Thyroid gland (tissue), 4 donors: ENCODE measurements around the gene LARP1B. TPM values are rescaled to one million over a fixed set of nuclear protein-coding genes. Genes with fewer than 3 reads are reported as not detected.

ENCODE experiments used
- DNase-seq, 2 donors: peaks; one replicate each; pipeline ENCODE4 v3.0.0-alpha.2; 2019
- H3K27ac ChIP-seq, 3 donors: fragments of 200-600 bp; sonication (generic); 1 replicate in 2 of 3; 2 replicates in 1 of 3; pipeline ENCODE4 v1.5.1; 2016 to 2019; ENCODE audit warnings: mild to moderate bottlenecking in 1 of 3, moderate library complexity in 1 of 3
- H3K27me3 ChIP-seq: fragments of 200-600 bp; sonication (generic); one replicate; pipeline ENCODE4 v1.5.1; 2019
- H3K36me3 ChIP-seq, 2 donors: fragments of 200-600 bp; sonication (generic); one replicate each; pipeline ENCODE4 v1.5.1; 2016 to 2019
- H3K4me1 ChIP-seq, 2 donors: fragments of 200-600 bp; sonication (generic); one replicate each; pipeline ENCODE4 v1.5.1; 2017 to 2019
- H3K4me3 ChIP-seq, 3 donors: fragments of 200-600 bp; sonication (generic); replicated peaks in 1 of 3; 1 replicate in 2 of 3; 2 replicates in 1 of 3; pipeline ENCODE4 v1.5.1; 2016; ENCODE audit warnings: mild to moderate bottlenecking in 1 of 3
- H3K9me3 ChIP-seq: fragments of 200-600 bp; sonication (generic); one replicate; pipeline ENCODE4 v1.5.1; 2017
- POLR2A ChIP-seq, 2 donors: fragments of 450-650 bp; IDR thresholded peaks; one replicate each; pipeline ENCODE4 v1.6.1; 2017; ENCODE audit warnings: antibody characterized with exemption in 2 of 2, mild to moderate bottlenecking in 2 of 2, moderate library complexity in 1 of 2
- WGBS, 2 donors: methylation state at CpG; one replicate each; pipeline ENCODE4 v1.1.5; 2017; 5-methylcytosine and 5-hydroxymethylcytosine counted together
- intact Hi-C: fragments of 100-400 bp; cut with DNase I; formaldehyde crosslinking; loops from one replicate; pipeline ENCODE4 v1.15.1; 2023
- total RNA-seq, 4 donors: library from RNA; depleted of rRNA; stranded (reverse); fragments of >200 nt; gene quantifications; one replicate each; pipeline ENCODE4 v1.2.3, GENCODE V29; 2016
- TF ChIP-seq, protein P1 (sequence below), 6 experiments: fragments of 200-600 bp in 3 of 6; fragments of 450-650 bp in 3 of 6; sonication (generic) in 3 of 6; IDR thresholded peaks; one replicate each; pipeline ENCODE4 v1.5.1; 2016 to 2019; ENCODE audit warnings: antibody characterized with exemption in 6 of 6, mild to moderate bottlenecking in 2 of 6, inconsistent platforms in 1 of 6, moderate library complexity in 1 of 6

LARP1B gene
- total RNA-seq, 4 donors from 2014 or later: 25.4 to 42.7 (median 33.4) TPM

- Histone ChIP-seq H3K4me1 (no peaks in the 10 kb centered on the region), H3K9me3 (no peaks in the 10 kb centered on the region), H3K27me3 (no peaks in the 10 kb centered on the region), H3K27ac (no peak overlapping the region), H3K4me3 (no peak overlapping the region), H3K36me3 (no peaks in the 10 kb centered on the region)
- intact Hi-C loops: no loop called here
- WGBS, 2 donors: 66 to 67% methylated on average over 6 of the region's 6 CpGs
- TF ChIP-seq POLR2A (IDR thresholded peaks at IDR 0.05): no peak
- TF ChIP-seq, protein P1, sequence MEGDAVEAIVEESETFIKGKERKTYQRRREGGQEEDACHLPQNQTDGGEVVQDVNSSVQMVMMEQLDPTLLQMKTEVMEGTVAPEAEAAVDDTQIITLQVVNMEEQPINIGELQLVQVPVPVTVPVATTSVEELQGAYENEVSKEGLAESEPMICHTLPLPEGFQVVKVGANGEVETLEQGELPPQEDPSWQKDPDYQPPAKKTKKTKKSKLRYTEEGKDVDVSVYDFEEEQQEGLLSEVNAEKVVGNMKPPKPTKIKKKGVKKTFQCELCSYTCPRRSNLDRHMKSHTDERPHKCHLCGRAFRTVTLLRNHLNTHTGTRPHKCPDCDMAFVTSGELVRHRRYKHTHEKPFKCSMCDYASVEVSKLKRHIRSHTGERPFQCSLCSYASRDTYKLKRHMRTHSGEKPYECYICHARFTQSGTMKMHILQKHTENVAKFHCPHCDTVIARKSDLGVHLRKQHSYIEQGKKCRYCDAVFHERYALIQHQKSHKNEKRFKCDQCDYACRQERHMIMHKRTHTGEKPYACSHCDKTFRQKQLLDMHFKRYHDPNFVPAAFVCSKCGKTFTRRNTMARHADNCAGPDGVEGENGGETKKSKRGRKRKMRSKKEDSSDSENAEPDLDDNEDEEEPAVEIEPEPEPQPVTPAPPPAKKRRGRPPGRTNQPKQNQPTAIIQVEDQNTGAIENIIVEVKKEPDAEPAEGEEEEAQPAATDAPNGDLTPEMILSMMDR (IDR thresholded peaks at IDR 0.05): no peak
- DNase-seq: no peak
These were observed 168.0 kb downstream of the LARP1B start for GRCh38 chr4:128228845-128229795.

DNA sequence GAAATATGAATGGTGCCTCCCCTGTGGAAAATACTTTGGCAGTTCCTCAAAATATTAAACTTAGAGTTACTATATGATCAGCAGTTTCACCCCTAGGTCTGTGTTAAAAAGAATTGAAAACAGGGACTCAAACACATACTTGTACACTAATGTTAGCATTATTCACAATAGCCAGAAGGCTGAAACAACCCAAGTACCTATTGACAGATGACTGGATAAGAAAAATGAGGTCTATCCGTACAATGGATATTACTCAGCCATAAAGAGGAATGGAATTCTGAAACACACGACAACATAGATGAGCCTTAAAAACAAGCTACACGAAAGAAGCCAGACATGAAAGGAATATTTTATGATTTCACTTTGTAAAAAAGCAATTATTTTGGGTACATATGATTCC lies 171.6 kb downstream of the LARP1B start:
- no peak overlapping the region for H3K27ac ChIP-seq
- TF ChIP-seq, protein P1 (IDR thresholded peaks at IDR 0.05): no peak
- TF ChIP-seq POLR2A (IDR thresholded peaks at IDR 0.05): no peak
- no peaks in the 10 kb centered on the region for H3K27me3 ChIP-seq
- H3K4me1 ChIP-seq: no peaks in the 10 kb centered on the region
- no peak for DNase-seq
- H3K4me3 ChIP-seq: no peak overlapping the region
- intact Hi-C loops: no loop called here
- H3K36me3 ChIP-seq: no peaks in the 10 kb centered on the region
- 91% methylated on average over 3 of the region's 3 CpGs for WGBS, 2 donors
- H3K9me3 ChIP-seq: no peaks in the 10 kb centered on the region

DNA sequence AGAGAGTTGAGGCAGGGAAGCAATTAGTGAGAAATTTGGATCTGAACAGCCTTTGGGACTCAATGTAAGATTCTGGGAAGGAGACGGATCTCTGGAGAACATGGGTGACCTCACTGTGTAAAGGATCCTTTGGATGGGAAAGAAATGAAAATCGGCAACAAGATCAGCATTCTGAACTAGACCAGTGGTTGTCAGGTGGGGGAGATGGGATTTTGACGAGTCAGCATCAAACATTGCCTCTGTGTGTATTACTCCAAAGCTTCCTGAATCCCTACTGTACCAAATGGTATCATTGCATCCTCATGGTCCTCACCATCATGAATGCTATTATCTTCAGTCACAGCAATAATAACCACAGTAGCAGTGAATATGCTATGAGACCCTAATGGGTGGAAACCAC lies 173.7 kb downstream of the LARP1B start:
- no peak for DNase-seq
- Histone ChIP-seq H3K27me3 (no peaks in the 10 kb centered on the region), H3K27ac (no peak overlapping the region), H3K36me3 (no peaks in the 10 kb centered on the region), H3K4me3 (no peak overlapping the region), H3K4me1 (no peaks in the 10 kb centered on the region), H3K9me3 (no peaks in the 10 kb centered on the region)
- TF ChIP-seq, protein P1 (IDR thresholded peaks at IDR 0.05): no peak
- TF ChIP-seq POLR2A (IDR thresholded peaks at IDR 0.05): no peak
- 93 to 95% methylated on average over 3 of the region's 3 CpGs for WGBS, 2 donors
- intact Hi-C loops: no loop called here

DNA sequence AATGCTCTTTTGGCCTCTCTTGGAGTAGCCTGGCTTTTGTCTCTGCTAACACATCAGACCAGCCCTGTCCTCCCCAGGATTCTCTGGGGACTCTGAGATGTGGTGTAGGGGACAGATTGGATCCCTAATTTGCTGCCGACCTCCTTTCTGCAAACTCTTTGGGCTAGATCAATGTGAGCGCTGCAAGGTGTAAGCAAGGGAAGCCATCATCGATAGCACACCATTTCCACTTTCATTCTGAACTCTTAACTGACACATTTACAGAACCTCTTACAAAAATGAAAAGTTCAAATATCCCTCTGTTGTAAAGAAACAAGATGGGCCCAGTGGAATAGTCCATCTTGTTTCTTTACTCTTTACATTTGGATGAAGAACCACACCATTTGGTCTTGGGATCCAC lies 179.9 kb downstream of the LARP1B start:
- no peak for TF ChIP-seq POLR2A (IDR thresholded peaks at IDR 0.05)
- TF ChIP-seq, protein P1 (IDR thresholded peaks at IDR 0.05): no peak
- no peaks in the 10 kb centered on the region for H3K9me3 ChIP-seq
- no peaks in the 10 kb centered on the region for H3K4me1 ChIP-seq
- no peaks in the 10 kb centered on the region for H3K36me3 ChIP-seq
- H3K4me3 ChIP-seq: no peak overlapping the region
- DNase-seq: no peak
- intact Hi-C loops: no loop called here
- no peaks in the 10 kb centered on the region for H3K27me3 ChIP-seq
- H3K27ac ChIP-seq: no peak overlapping the region
- WGBS, 2 donors: 90 to 96% methylated on average over 3 of the region's 3 CpGs

DNA sequence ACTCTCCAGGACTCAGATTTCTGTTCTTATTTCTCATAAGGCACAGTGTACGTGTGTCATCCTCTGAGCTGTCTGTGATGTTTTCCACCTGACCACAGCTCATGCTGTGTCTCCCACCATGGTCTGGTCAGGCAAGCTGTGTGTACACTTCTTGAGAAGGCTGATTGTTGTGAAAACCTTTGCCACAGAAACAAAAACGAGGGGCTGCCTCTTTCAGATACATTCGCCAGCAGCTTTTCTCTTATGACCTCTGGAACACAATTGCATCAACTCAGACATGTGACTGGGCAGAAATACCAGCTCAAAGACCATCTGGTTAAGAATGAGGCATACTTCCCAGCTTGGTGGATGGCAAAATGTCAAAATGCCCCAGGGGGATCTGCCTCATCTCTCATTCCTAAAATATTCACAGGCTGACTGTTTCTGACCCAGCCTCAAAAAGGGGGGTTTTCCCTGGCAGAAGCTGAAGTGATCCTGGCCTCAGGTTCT lies 180.4 kb downstream of the LARP1B start:
- no peak for TF ChIP-seq POLR2A (IDR thresholded peaks at IDR 0.05)
- TF ChIP-seq, protein P1 (IDR thresholded peaks at IDR 0.05): no peak
- DNase-seq: no peak
- H3K36me3 ChIP-seq: no peaks in the 10 kb centered on the region

More for the DNA sequence above, 180.4 kb downstream of the LARP1B start:
- Histone ChIP-seq H3K4me1 (no peaks in the 10 kb centered on the region), H3K9me3 (no peaks in the 10 kb centered on the region), H3K27me3 (no peaks in the 10 kb centered on the region), H3K4me3 (no peak overlapping the region), H3K27ac (no peak overlapping the region)
- intact Hi-C loops: no loop called here
- WGBS, 2 donors: 51 to 73% methylated on average over 3 of the region's 3 CpGs
